GM21381 (cell line): ENCODE data around the gene FAM120C.

Experiments used
- ATAC-seq: cut with Tn5 transposase; IDR thresholded peaks from one replicate; pipeline ENCODE4 v1.9.1; 2021; ENCODE audit warnings: mild to moderate bottlenecking, moderate library complexity; ENCODE audit not compliant: unreplicated experiment

FAM120C gene

GRCh38 chrX:54171527-54172250, 11.4 kb downstream of the FAM120C start:
- no peak for ATAC-seq

GRCh38 chrX:54171091-54171490, 12.0 kb downstream of the FAM120C start:
- ATAC-seq, result no peak

DNA sequence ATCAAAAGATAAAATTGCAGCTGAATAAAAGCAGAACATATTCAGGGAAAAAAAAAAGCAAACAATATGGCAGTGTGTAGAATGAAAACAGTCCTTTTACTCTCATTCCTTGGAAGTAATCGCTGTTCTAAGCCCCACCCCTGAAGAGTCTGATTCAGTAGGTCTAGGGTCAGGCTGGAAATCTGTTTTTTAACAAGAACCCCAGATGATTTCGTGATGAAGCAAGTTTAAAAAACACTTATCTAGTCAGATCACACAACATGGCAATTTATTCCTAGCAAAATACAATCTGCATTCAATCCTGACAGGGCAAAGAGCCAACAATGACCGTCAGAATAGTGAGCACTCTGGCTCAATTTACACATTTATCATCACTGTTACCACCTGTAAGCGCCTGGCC, 16.1 kb downstream of the FAM120C start:
- ATAC-seq, result no peak

- no peak for ATAC-seq
Measured at GRCh38 chrX:54157561-54157960, 25.5 kb downstream of the FAM120C start.

GRCh38 chrX:54134269-54134668, 48.8 kb downstream of the FAM120C start:
- ATAC-seq, result no peak

DNA sequence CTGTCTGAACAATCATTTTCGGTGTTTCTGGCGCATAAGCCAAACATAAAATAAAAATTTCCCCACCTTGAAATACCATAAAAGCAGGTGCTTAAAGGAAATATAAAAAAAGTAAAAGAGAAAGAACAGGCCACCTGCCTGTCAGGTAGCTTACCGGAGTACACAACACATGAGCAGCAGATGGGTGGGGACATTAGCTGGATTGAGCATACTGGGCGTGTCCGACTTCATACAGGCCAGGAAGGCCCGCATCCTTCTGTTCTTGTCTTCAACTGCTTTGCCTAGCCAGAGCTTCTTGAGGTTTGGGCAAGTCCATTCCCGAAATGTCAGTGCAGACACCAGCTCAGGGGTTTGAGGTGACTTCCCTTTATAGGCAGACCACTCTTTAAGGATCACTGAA, 66.7 kb downstream of the FAM120C start:
- ATAC-seq, result no peak

- no peak for ATAC-seq
Measured at GRCh38 chrX:54093571-54093970, 89.5 kb downstream of the FAM120C start.

DNA sequence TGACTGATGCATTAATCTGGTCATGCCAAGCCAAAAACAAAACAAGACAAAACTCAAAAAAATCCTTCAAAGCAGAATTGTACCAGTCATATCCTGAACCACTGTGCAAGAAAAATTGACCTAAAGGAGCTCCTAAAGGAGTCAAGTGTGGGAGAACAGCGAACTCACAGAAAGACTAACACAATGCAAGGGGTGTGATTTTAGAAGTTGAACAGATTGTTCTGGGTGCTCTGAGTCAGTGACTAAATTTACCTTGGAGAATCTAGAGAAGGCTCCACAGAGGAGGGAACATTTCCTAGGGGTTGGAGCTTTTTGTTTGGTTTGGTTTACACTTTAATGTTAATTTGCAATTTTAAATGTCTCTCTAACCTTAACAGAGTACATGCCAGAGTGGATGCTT, 89.9 kb downstream of the FAM120C start:
- no peak for ATAC-seq

DNA sequence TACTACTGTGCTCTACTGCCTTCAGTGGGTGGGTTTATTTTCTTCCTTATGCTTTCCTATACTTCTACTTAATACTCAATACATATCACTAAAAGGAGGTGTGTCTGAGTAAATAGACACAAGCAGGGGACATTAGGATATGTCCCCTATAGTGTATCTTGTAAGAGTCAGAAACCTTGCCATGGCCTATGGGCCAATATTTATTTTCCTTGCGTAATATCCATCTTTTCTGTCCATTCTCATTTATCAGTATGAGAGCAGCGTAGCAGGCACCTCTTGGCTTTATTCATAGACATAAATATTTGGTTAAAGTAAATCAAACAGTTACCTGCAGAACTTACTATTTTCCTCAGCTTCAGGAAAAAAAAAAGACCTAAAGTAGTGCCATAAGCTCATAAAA, 92.2 kb downstream of the FAM120C start:
- no peak for ATAC-seq

DNA sequence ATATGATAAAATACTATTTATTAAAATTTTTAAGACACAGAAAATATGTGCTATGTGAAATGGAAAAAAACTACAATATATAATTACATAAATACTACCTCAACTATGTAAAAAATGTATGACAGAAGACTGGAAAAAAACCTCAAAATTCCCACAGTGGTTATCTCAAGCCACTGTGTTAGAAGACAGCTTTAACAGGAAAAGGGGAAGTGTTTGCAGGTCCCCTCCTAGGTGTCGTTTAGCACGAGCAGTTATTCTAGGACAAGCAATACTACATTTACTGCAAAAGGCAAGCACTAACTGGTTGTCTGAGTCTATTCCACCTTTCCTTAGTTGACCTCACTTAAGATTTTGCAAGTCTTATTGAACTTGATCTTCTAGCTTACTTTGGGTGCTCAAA, 93.9 kb downstream of the FAM120C start:
- no peak for ATAC-seq

GRCh38 chrX:54087661-54088060, 95.4 kb downstream of the FAM120C start:
- no peak for ATAC-seq

DNA sequence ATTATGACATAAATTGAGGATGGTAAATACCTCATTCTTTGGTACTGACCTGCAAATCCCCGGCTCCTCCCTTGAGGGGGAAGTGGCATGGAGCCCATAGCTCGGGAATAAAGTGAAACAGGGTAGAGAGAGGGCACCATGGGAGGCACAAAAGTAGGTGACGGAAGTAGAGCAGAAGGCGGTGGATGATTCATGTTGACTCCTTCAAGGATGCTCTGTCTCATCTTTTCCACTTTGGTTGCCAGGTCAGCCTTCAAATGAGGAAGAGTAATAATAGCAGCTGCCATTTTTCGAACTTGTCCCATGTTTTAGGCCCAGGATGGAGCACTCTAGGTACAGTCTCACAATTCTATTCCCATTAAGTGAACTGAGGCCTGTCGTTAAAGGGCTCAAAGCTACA, 97.4 kb downstream of the FAM120C start:
- ATAC-seq, result no peak

DNA sequence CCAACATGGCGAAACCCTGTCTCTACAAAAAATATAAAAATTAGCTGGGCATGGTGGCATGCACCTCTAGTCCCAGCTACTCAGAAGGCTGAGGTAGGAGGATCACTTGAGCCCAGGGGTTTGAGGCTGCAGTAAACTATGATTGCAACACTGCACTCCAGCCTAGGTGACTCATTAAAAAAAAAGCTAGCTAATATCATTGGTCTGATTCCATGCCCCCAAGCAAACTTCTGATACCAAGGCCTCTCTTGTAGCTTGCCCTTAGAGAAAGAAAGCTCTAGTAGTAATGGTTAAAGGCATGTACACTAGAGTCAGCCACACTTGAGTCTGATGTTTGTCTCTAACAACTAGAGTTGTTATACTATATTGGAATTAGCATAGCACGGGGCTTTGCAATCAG, 106.2 kb downstream of the FAM120C start:
- no peak for ATAC-seq

GRCh38 chrX:54074826-54075225, 108.2 kb downstream of the FAM120C start:
- no peak for ATAC-seq

GRCh38 chrX:54067766-54068165, 115.3 kb downstream of the FAM120C start:
- no peak for ATAC-seq

- ATAC-seq, result no peak
Measured at GRCh38 chrX:54066841-54067240, 116.2 kb downstream of the FAM120C start.

- no peak for ATAC-seq
Measured at GRCh38 chrX:54064564-54064963, 118.5 kb downstream of the FAM120C start.

DNA sequence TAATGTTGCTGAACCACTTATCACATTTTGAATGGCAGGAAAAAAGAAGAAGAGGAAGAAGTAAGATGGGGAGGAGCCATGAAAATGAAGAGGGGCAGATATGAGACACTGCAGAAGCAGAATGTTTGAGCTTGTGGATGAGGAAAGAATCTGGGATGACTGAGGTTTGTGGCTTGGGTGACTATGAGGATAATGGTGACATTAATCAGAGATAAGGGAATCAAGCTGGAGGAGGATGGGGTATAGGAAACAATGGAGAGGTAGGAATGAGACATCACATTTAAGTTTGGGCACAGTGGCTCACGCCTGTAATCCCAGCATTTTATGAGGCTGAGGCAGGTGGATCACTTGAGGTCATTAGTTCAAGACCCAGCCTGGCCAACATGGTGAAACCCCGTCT, 119.7 kb downstream of the FAM120C start:
- no peak for ATAC-seq

- ATAC-seq, result no peak
Measured at GRCh38 chrX:54049801-54050200, 133.3 kb downstream of the FAM120C start.

- no peak for ATAC-seq
Measured at GRCh38 chrX:54048412-54048811, 134.6 kb downstream of the FAM120C start.

GRCh38 chrX:54045563-54046228, 137.4 kb downstream of the FAM120C start:
- ATAC-seq, result no peak

DNA sequence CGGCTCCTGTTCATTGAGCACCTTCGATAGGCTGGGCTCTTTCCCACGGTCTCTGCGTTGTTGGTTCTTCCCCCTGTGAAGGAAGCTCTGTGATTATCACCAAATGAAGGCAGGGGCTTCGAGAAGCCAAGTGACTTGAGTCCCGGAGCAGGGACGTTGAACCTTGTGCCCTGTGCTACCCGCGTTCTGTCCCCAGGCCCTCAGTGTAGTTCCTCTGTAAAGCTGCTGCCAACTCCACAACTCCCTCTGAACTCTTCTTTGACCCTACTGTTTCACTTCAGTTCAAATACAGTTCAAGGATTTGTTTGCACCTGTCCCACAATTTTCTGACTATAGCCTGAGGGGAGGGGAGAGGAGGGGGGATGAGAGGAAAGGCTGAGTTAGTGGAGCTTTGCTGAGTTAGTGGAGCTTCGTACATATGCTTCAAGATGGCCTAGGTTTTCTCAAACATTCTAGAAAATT, 138.1 kb downstream of the FAM120C start:
- no peak for ATAC-seq
